ENCODE measurements around the gene AXL. TPM values are rescaled to one million over a fixed set of nuclear protein-coding genes. Genes with fewer than 3 reads are reported as not detected.
A peak's percentile ranks its signal among the peaks of the same experiment; 100 is the strongest.

The AXL gene
- total and polyA plus RNA-seq, 2 of the 13 experiments (the other 11 are each of a cell fraction or from before 2014, with no cell fraction given) = 0.71 to 5.9 TPM

DNA sequence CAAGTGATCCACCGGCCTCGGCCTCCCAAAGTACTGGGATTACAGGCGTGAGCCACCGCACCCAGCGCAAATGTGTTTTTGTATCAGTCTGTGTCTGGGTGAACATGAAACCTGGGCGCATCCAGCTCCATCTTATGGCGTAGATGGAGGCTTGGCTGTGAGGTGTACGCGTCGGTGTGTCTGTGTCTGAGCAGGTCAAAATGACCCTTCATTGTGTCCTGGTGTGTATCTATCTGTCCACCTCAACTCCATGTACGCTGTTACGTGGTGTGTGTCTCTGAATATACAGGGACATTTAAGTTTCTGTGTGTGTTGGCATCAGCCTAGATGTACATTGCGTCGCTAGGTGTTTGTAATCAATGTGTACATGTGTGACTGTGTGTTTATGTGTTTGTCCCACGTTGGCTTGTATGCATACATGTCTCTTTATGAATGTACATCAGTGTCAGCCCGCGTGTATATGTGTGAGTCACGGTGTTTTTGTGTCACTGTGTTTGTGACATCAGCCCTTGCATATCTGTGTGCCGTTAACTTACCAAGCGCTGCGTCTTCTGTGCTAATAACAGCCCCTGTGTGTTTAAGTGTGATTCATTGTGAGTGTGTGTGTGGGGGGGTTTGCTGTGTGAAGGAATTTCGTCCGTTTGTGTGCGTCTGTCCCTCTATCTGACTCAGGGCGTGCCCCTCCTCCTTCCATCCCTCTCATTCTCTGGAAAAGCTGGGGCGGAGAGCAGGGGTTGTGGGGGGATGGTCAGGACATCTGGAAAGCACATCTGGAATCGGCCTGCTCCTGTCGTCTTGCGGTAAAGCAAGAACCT is 6.4 kb downstream of the AXL start (continued):
- TF ChIP-seq, protein P1, sequence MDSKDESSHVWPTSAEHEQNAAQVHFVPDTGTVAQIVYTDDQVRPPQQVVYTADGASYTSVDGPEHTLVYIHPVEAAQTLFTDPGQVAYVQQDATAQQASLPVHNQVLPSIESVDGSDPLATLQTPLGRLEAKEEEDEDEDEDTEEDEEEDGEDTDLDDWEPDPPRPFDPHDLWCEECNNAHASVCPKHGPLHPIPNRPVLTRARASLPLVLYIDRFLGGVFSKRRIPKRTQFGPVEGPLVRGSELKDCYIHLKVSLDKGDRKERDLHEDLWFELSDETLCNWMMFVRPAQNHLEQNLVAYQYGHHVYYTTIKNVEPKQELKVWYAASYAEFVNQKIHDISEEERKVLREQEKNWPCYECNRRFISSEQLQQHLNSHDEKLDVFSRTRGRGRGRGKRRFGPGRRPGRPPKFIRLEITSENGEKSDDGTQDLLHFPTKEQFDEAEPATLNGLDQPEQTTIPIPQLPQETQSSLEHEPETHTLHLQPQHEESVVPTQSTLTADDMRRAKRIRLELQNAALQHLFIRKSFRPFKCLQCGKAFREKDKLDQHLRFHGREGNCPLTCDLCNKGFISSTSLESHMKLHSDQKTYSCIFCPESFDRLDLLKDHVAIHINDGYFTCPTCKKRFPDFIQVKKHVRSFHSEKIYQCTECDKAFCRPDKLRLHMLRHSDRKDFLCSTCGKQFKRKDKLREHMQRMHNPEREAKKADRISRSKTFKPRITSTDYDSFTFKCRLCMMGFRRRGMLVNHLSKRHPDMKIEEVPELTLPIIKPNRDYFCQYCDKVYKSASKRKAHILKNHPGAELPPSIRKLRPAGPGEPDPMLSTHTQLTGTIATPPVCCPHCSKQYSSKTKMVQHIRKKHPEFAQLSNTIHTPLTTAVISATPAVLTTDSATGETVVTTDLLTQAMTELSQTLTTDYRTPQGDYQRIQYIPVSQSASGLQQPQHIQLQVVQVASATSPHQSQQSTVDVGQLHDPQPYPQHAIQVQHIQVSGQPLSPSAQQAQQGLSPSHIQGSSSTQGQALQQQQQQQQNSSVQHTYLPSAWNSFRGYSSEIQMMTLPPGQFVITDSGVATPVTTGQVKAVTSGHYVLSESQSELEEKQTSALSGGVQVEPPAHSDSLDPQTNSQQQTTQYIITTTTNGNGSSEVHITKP (CRISPR knock-in tag; IDR thresholded peaks at IDR 0.05; ENCODE audit: low read depth) = 0 out of 2 replicates have a peak, but pooled peaks have one; percentile 26
- TF ChIP-seq RXRB (CRISPR knock-in tag; IDR thresholded peaks at IDR 0.05; ENCODE audit: borderline replicate concordance) (0 out of 2 replicates have a peak, but pooled peaks have one; percentile 4), TARDBP (CRISPR knock-in tag; IDR thresholded peaks at IDR 0.05) (0 out of 2 replicates have a peak, but pooled peaks have one; percentile 5), ZNF768 (CRISPR knock-in tag; IDR thresholded peaks at IDR 0.05) (no peak), RFX5 (IDR thresholded peaks at IDR 0.05; ENCODE audit: low read depth, low read length) (0 out of 2 replicates have a peak, but pooled peaks have one; percentile 23), JUND (CRISPR knock-in tag; IDR thresholded peaks at IDR 0.05) (peak; percentile 49; the same call in 1 of the 2 replicates), ZMYM3 (CRISPR knock-in tag; IDR thresholded peaks at IDR 0.05) (0 out of 2 replicates have a peak, but pooled peaks have one; percentile 9), MAZ (IDR thresholded peaks at IDR 0.05; ENCODE audit: borderline replicate concordance, low read depth, low read length) (peak; percentile 34; the same call in 1 of the 2 replicates), MAZ (CRISPR knock-in tag; IDR thresholded peaks at IDR 0.05; ENCODE audit: low read depth) (no peak), ZNF792 (CRISPR knock-in tag; IDR thresholded peaks at IDR 0.05) (peak; percentile 38; the same call in 1 of the 2 replicates), ZBTB38 (CRISPR knock-in tag; IDR thresholded peaks at IDR 0.05) (peak; percentile 75), JUNB (CRISPR knock-in tag; IDR thresholded peaks at IDR 0.05; ENCODE audit: borderline replicate concordance) (0 out of 2 replicates have a peak, but pooled peaks have one; percentile 66), CREB1 (IDR thresholded peaks at IDR 0.05) (peak; percentile 88), CREB1 (CRISPR knock-in tag; IDR thresholded peaks at IDR 0.05) (no peak), ZFAT (CRISPR knock-in tag; conservative IDR thresholded peaks at IDR 0.05) (no peak)
- TF ChIP-seq, protein P2, sequence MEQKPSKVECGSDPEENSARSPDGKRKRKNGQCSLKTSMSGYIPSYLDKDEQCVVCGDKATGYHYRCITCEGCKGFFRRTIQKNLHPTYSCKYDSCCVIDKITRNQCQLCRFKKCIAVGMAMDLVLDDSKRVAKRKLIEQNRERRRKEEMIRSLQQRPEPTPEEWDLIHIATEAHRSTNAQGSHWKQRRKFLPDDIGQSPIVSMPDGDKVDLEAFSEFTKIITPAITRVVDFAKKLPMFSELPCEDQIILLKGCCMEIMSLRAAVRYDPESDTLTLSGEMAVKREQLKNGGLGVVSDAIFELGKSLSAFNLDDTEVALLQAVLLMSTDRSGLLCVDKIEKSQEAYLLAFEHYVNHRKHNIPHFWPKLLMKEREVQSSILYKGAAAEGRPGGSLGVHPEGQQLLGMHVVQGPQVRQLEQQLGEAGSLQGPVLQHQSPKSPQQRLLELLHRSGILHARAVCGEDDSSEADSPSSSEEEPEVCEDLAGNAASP (CRISPR knock-in tag; IDR thresholded peaks at IDR 0.05; ENCODE audit: borderline replicate concordance) = no peak
- TF ChIP-seq, protein P3, sequence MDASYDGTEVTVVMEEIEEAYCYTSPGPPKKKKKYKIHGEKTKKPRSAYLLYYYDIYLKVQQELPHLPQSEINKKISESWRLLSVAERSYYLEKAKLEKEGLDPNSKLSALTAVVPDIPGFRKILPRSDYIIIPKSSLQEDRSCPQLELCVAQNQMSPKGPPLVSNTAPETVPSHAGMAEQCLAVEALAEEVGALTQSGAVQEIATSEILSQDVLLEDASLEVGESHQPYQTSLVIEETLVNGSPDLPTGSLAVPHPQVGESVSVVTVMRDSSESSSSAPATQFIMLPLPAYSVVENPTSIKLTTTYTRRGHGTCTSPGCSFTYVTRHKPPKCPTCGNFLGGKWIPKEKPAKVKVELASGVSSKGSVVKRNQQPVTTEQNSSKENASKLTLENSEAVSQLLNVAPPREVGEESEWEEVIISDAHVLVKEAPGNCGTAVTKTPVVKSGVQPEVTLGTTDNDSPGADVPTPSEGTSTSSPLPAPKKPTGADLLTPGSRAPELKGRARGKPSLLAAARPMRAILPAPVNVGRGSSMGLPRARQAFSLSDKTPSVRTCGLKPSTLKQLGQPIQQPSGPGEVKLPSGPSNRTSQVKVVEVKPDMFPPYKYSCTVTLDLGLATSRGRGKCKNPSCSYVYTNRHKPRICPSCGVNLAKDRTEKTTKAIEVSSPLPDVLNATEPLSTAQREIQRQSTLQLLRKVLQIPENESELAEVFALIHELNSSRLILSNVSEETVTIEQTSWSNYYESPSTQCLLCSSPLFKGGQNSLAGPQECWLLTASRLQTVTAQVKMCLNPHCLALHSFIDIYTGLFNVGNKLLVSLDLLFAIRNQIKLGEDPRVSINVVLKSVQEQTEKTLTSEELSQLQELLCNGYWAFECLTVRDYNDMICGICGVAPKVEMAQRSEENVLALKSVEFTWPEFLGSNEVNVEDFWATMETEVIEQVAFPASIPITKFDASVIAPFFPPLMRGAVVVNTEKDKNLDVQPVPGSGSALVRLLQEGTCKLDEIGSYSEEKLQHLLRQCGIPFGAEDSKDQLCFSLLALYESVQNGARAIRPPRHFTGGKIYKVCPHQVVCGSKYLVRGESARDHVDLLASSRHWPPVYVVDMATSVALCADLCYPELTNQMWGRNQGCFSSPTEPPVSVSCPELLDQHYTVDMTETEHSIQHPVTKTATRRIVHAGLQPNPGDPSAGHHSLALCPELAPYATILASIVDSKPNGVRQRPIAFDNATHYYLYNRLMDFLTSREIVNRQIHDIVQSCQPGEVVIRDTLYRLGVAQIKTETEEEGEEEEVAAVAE (CRISPR knock-in tag; IDR thresholded peaks at IDR 0.05; ENCODE audit: borderline replicate concordance) = 0 out of 2 replicates have a peak, but pooled peaks have one; percentile 10
- TF ChIP-seq, protein P4, sequence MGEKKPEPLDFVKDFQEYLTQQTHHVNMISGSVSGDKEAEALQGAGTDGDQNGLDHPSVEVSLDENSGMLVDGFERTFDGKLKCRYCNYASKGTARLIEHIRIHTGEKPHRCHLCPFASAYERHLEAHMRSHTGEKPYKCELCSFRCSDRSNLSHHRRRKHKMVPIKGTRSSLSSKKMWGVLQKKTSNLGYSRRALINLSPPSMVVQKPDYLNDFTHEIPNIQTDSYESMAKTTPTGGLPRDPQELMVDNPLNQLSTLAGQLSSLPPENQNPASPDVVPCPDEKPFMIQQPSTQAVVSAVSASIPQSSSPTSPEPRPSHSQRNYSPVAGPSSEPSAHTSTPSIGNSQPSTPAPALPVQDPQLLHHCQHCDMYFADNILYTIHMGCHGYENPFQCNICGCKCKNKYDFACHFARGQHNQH (CRISPR knock-in tag; IDR thresholded peaks at IDR 0.05) = 0 out of 2 replicates have a peak, but pooled peaks have one; percentile 14

Data from HepG2 (cell line).